Frontal cortex (tissue), 4 donors: ENCODE results near the gene COG3. TPM values are rescaled to one million over a fixed set of nuclear protein-coding genes. Genes with fewer than 3 reads are reported as not detected.

Experiments used
- DNase-seq, 2 donors: peaks; one replicate each; pipeline ENCODE4 v3.0.0; 2012; ENCODE audit warnings: low spot score in 2 of 2
- FAIRE-seq: peaks from 2 replicates; lab custom pipeline; 2012; peaks lifted over from hg19 to GRCh38; lab: Jason Lieb, UNC
- small RNA-seq: library from RNA; depleted of rRNA; stranded (forward); fragments of <200 nt; gene quantifications from one replicate; pipeline ENCODE3, GENCODE V24; 2014
- total RNA-seq: library from RNA; depleted of rRNA; stranded (reverse); fragments of >200 nt; gene quantifications from one replicate; pipeline ENCODE4 v1.2.3, GENCODE V29; 2014
- donor health status: control.
- donor health status: control.
- donor health status: control.

COG3 gene
- total RNA-seq, 1 donor from 2014 or later = 43.6 TPM

GRCh38 chr13:45540864-45541263 is 76.1 kb downstream of the COG3 start:
- DNase-seq (no peak), FAIRE-seq (no peak)

- FAIRE-seq = no peak
- DNase-seq = no peak
Observed at GRCh38 chr13:45541806-45542205, 77.1 kb downstream of the COG3 start.

- DNase-seq (no peak), FAIRE-seq (no peak)
Observed at GRCh38 chr13:45542391-45542790, 77.7 kb downstream of the COG3 start.

GRCh38 chr13:45542878-45543277 is 78.1 kb downstream of the COG3 start:
- no peak for FAIRE-seq
- DNase-seq = no peak

GRCh38 chr13:45544520-45544919 is 79.8 kb downstream of the COG3 start:
- DNase-seq (no peak), FAIRE-seq (no peak)

GRCh38 chr13:45545686-45546409 is 81.1 kb downstream of the COG3 start:
- DNase-seq = no peak
- FAIRE-seq = no peak

- no peak for DNase-seq
- no peak for FAIRE-seq
Observed at GRCh38 chr13:45546410-45546765, 81.6 kb downstream of the COG3 start.

- FAIRE-seq = no peak
- no peak for DNase-seq
Observed at GRCh38 chr13:45548281-45548680, 83.5 kb downstream of the COG3 start.

- DNase-seq (no peak), FAIRE-seq (no peak)
Observed at GRCh38 chr13:45554604-45555109, 89.9 kb downstream of the COG3 start.

- FAIRE-seq = no peak
- no peak for DNase-seq
Observed at GRCh38 chr13:45564133-45564776, 99.5 kb downstream of the COG3 start.

- DNase-seq (no peak), FAIRE-seq (no peak)
Observed at GRCh38 chr13:45565331-45565730, 100.6 kb downstream of the COG3 start.

GRCh38 chr13:45575146-45575829 is 110.5 kb downstream of the COG3 start:
- DNase-seq (no peak), FAIRE-seq (no peak)

- DNase-seq (no peak), FAIRE-seq (no peak)
Observed at GRCh38 chr13:45575830-45576180, 111.1 kb downstream of the COG3 start.

GRCh38 chr13:45576466-45576865 is 111.7 kb downstream of the COG3 start:
- DNase-seq = no peak
- FAIRE-seq = no peak

GRCh38 chr13:45582408-45583076 is 117.8 kb downstream of the COG3 start:
- no peak for DNase-seq
- FAIRE-seq = no peak

- DNase-seq (no peak), FAIRE-seq (no peak)
Observed at GRCh38 chr13:45584816-45585215, 120.1 kb downstream of the COG3 start.

Small RNA genes lying within 50 kb of the gene (small RNA-seq; reads per million reads assigned to genes)
- gene RNA5SP27 = not detected
- gene TIMM9P3 = not detected

Other genes starting within 250 kb of the COG3 start
- gene TPT1, start 123.8 kb upstream of the COG3 start, total RNA-seq = 2,752 TPM
- 8.6 TPM for gene SLC25A30, start 46.6 kb upstream of the COG3 start, total RNA-seq
- not detected for gene ERICH6B, start 150.8 kb downstream of the COG3 start, total RNA-seq
- not detected for gene CBY2, start 237.4 kb downstream of the COG3 start, total RNA-seq